ENCODE measurements around the gene SYTL2. TPM values are rescaled to one million over a fixed set of nuclear protein-coding genes. Genes with fewer than 3 reads are reported as not detected.

Gene SYTL2
- total RNA-seq, 1 experiment from 2014 or later, result 132 TPM

DNA sequence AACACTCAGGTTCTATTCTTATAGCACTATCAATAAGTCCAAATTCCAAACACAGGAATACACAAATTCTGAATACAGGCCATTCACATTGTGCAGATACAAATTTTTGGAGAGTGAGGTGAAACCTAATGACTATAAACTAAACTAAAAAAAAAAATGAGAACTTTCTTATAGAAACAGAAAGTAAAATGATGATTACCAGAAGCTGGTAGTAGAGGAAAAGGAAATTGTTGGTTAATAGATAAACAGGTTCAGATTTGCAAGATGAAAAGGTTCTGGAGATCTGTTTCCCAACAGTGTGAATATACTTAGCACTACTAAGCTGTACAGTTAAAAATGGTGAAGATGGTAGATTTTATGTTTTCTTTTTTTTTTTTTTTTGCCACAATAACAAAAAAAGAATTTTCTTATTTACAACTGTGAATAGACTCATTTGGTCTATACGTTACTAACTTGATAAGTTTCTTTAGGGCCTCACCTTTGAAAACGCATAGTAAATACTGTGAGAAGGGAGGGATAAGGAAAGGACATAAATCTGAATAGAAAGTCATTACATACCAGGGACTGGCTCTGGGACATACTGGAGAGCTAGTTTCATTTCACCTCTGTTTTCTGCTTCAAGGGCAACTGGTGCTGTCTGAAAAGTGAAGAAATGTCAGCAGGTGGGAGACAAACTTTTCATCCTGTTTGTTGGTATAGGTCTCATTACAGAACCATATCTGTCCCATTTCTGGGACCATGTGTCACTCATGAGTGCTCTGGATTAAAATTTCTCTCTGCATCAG lies 110.8 kb downstream of the SYTL2 start:
- in situ Hi-C loops (cut with HindIII; ENCODE audit: low pct_unique_long_range_greater_than_20kb, low sequenced_read_pairs), result no loop called here
- Histone ChIP-seq H3K4me1 (ENCODE audit: control insufficient read depth, insufficient read depth, low read length) (peaks cover 6% of the 10 kb centered on the region), H3K4me3 (ENCODE audit: low read depth in 2 of 2, low read length in 2 of 2) (no peak overlapping the region), H3K27ac (ENCODE audit: low read length) (no peak overlapping the region; the same call in 1 of the 2 replicates), H3K27me3 (ENCODE audit: control insufficient read depth, insufficient read depth, low read length) (no peaks in the 10 kb centered on the region), H3K9me3 (ENCODE audit: control insufficient read depth, insufficient read depth, low read depth, low read length) (no peaks in the 10 kb centered on the region), H3K36me3 (ENCODE audit: control insufficient read depth, insufficient read depth, low read length) (peaks cover 23% of the 10 kb centered on the region)
- TF ChIP-seq, protein P1, sequence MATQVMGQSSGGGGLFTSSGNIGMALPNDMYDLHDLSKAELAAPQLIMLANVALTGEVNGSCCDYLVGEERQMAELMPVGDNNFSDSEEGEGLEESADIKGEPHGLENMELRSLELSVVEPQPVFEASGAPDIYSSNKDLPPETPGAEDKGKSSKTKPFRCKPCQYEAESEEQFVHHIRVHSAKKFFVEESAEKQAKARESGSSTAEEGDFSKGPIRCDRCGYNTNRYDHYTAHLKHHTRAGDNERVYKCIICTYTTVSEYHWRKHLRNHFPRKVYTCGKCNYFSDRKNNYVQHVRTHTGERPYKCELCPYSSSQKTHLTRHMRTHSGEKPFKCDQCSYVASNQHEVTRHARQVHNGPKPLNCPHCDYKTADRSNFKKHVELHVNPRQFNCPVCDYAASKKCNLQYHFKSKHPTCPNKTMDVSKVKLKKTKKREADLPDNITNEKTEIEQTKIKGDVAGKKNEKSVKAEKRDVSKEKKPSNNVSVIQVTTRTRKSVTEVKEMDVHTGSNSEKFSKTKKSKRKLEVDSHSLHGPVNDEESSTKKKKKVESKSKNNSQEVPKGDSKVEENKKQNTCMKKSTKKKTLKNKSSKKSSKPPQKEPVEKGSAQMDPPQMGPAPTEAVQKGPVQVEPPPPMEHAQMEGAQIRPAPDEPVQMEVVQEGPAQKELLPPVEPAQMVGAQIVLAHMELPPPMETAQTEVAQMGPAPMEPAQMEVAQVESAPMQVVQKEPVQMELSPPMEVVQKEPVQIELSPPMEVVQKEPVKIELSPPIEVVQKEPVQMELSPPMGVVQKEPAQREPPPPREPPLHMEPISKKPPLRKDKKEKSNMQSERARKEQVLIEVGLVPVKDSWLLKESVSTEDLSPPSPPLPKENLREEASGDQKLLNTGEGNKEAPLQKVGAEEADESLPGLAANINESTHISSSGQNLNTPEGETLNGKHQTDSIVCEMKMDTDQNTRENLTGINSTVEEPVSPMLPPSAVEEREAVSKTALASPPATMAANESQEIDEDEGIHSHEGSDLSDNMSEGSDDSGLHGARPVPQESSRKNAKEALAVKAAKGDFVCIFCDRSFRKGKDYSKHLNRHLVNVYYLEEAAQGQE (IDR thresholded peaks at IDR 0.05; ENCODE audit: insufficient read depth in 1 of 2, low read depth in 2 of 2, low read length in 1 of 2), result no peak
- TF ChIP-seq, protein P2, sequence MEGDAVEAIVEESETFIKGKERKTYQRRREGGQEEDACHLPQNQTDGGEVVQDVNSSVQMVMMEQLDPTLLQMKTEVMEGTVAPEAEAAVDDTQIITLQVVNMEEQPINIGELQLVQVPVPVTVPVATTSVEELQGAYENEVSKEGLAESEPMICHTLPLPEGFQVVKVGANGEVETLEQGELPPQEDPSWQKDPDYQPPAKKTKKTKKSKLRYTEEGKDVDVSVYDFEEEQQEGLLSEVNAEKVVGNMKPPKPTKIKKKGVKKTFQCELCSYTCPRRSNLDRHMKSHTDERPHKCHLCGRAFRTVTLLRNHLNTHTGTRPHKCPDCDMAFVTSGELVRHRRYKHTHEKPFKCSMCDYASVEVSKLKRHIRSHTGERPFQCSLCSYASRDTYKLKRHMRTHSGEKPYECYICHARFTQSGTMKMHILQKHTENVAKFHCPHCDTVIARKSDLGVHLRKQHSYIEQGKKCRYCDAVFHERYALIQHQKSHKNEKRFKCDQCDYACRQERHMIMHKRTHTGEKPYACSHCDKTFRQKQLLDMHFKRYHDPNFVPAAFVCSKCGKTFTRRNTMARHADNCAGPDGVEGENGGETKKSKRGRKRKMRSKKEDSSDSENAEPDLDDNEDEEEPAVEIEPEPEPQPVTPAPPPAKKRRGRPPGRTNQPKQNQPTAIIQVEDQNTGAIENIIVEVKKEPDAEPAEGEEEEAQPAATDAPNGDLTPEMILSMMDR (IDR thresholded peaks at IDR 0.05), result no peak
- TF ChIP-seq POLR2AphosphoS5 (IDR thresholded peaks at IDR 0.05; ENCODE audit: low read depth, low read length), result no peak
- TF ChIP-seq SIN3A (IDR thresholded peaks at IDR 0.05; ENCODE audit: borderline replicate concordance, insufficient read depth, low read depth, low read length), result no peak
- TF ChIP-seq TCF7L2 (IDR thresholded peaks at IDR 0.05; ENCODE audit: low read depth, low read length), result no peak
- no TSS peak for BruUV-seq (replicated peaks)
- ChIA-PET POLR2A (interaction anchor here (0.7 kb wide), 1 partner anchor 16 kb away, joined by 3 read pairs; no protein-coding TSS in a partner anchor), CTCF (no interaction called here)
- DNase-seq (ENCODE audit: low read depth, low spot score) (no peak), ATAC-seq (no peak)
- intact Hi-C loops (cut with micrococcal nuclease; ENCODE audit: unreplicated experiment), result loop anchor here (5.0 kb wide), 1 partner anchor 122 kb away; no protein-coding TSS in a partner anchor

DNA sequence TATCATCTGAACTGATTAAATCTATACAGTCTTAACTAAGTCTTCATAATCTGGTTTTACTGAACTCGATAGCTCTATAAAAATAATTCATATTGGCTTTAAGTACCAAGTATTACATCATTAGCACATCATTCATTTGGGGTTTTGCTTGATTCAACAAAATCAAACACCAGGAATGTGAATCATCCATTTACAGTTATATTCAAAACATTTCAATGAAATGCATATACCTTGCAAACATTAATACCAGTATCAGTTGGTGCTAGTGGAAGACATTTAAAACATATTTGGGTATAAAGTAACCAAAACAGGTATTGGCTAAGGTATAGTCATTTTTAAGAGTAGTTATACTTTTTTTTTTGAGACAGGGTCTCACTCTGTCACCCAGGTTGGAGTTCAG lies 112.7 kb downstream of the SYTL2 start:
- POLR2A ChIA-PET, result interaction anchor here (0.7 kb wide), 1 partner anchor 406 kb away, joined by 4 read pairs; no protein-coding TSS in a partner anchor
- Histone ChIP-seq H3K27ac (ENCODE audit: low read length) (no peak overlapping the region), H3K36me3 (ENCODE audit: control insufficient read depth, insufficient read depth, low read length) (peaks cover 24% of the 10 kb centered on the region), H3K27me3 (ENCODE audit: control insufficient read depth, insufficient read depth, low read length) (no peaks in the 10 kb centered on the region), H3K9me3 (ENCODE audit: control insufficient read depth, insufficient read depth, low read depth, low read length) (no peaks in the 10 kb centered on the region), H3K4me1 (ENCODE audit: control insufficient read depth, insufficient read depth, low read length) (peaks cover 6% of the 10 kb centered on the region), H3K4me3 (ENCODE audit: low read depth in 2 of 2, low read length in 2 of 2) (no peak overlapping the region)
- in situ Hi-C loops (cut with HindIII; ENCODE audit: low pct_unique_long_range_greater_than_20kb, low sequenced_read_pairs) (no loop called here), intact Hi-C loops (cut with micrococcal nuclease; ENCODE audit: unreplicated experiment) (no loop called here)
- DNase-seq (ENCODE audit: low read depth, low spot score), result no peak
- no TSS peak for BruUV-seq (replicated peaks)
- CTCF ChIA-PET, result no interaction called here
- no peak for ATAC-seq
- TF ChIP-seq SIN3A (IDR thresholded peaks at IDR 0.05; ENCODE audit: borderline replicate concordance, insufficient read depth, low read depth, low read length) (no peak), POLR2AphosphoS5 (IDR thresholded peaks at IDR 0.05; ENCODE audit: low read depth, low read length) (no peak), TCF7L2 (IDR thresholded peaks at IDR 0.05; ENCODE audit: low read depth, low read length) (no peak)
- TF ChIP-seq, protein P2 (IDR thresholded peaks at IDR 0.05), result no peak
- TF ChIP-seq, protein P1 (IDR thresholded peaks at IDR 0.05; ENCODE audit: insufficient read depth in 1 of 2, low read depth in 2 of 2, low read length in 1 of 2), result no peak

Measured in Panc1 (cell line).